WTC11 (cell line): Measurements from ENCODE around the gene SMTN. TPM values are rescaled to one million over a fixed set of nuclear protein-coding genes. Genes with fewer than 3 reads are reported as not detected.

Experiments
- ATAC-seq: fragments of 200-7000 bp; cut with Tn5 transposase; 2 replicates; pipeline ENCODE4 v1.10.0; 2021; ENCODE audit warnings: mild to moderate bottlenecking, moderate library complexity
- CTCF ChIA-PET: fragments of 300-600 bp; sonication (Branson Sonifier 250); formaldehyde crosslinking; loops from one replicate; lab custom pipeline; 2021; ENCODE audit warnings: antibody characterized with exemption; lab: Charles Lee
- POLR2A ChIA-PET: fragments of 350-600 bp; sonication (Branson Sonifier 250); formaldehyde crosslinking; loops from one replicate; lab custom pipeline; 2021; ENCODE audit warnings: antibody characterized with exemption; lab: Charles Lee
- DNase-seq: peaks from one replicate; pipeline ENCODE4 v3.0.0; 2021; ENCODE audit warnings: low spot score
- H3K27ac Mint-ChIP-seq: 2 replicates; pipeline ENCODE4 v1.8.0; 2021; ENCODE audit warnings: mixed read lengths
- H3K27me3 Mint-ChIP-seq: 2 replicates; pipeline ENCODE4 v1.8.0; 2021; ENCODE audit warnings: low read depth, mild to moderate bottlenecking, moderate library complexity, mixed read lengths
- H3K36me3 Mint-ChIP-seq: 2 replicates; pipeline ENCODE4 v1.8.0; 2021; ENCODE audit warnings: mixed read lengths
- H3K4me1 Mint-ChIP-seq: 2 replicates; pipeline ENCODE4 v1.8.0; 2022; ENCODE audit warnings: mixed read lengths
- H3K4me3 Mint-ChIP-seq: 2 replicates; pipeline ENCODE4 v1.8.0; 2021; ENCODE audit warnings: mild to moderate bottlenecking, moderate library complexity, mixed read lengths
- H3K9me3 Mint-ChIP-seq: 2 replicates; pipeline ENCODE4 v1.8.0; 2021; ENCODE audit warnings: mixed read lengths
- CREB1 ChIP-seq: sonication (generic); formaldehyde crosslinking; IDR thresholded peaks from 2 replicates; pipeline ENCODE4 v1.8.0; 2023; ENCODE audit warnings: mild to moderate bottlenecking, missing genetic modification reagents
- FOXP1 ChIP-seq: sonication (generic); formaldehyde crosslinking; IDR thresholded peaks from 2 replicates; pipeline ENCODE4 v1.8.0; 2022; ENCODE audit warnings: missing genetic modification reagents, mild to moderate bottlenecking, moderate library complexity, borderline replicate concordance
- JAZF1 ChIP-seq: fragments of 250-450 bp; sonication (Bioruptor Pico); IDR thresholded peaks from 2 replicates; pipeline ENCODE4 v1.9.0; 2021; ENCODE audit warnings: moderate library complexity, mild to moderate bottlenecking, inconsistent platforms
- KAT7 ChIP-seq: sonication (generic); formaldehyde crosslinking; IDR thresholded peaks from 2 replicates; pipeline ENCODE4 v1.8.1; 2023; ENCODE audit warnings: missing genetic modification reagents, mild to moderate bottlenecking, borderline replicate concordance
- NFE2L1 ChIP-seq: sonication (generic); formaldehyde crosslinking; IDR thresholded peaks from 2 replicates; pipeline ENCODE4 v1.8.1; 2023; ENCODE audit warnings: missing genetic modification reagents
- NR1H2 ChIP-seq: sonication (generic); formaldehyde crosslinking; IDR thresholded peaks from 2 replicates; pipeline ENCODE4 v1.9.0; 2021; ENCODE audit warnings: mild to moderate bottlenecking, moderate library complexity, missing genetic modification reagents
- NR3C1 ChIP-seq: sonication (generic); formaldehyde crosslinking; conservative IDR thresholded peaks from 2 replicates; pipeline ENCODE4 v1.8.1; 2023; ENCODE audit warnings: low read depth, mild to moderate bottlenecking, missing genetic modification reagents
- OVOL2 ChIP-seq: fragments of 250-450 bp; sonication (Bioruptor Pico); IDR thresholded peaks from 2 replicates; pipeline ENCODE4 v1.9.0; 2021; ENCODE audit warnings: mild to moderate bottlenecking, borderline replicate concordance
- SMAD3 ChIP-seq: sonication (generic); formaldehyde crosslinking; IDR thresholded peaks from 2 replicates; pipeline ENCODE4 v1.8.0; 2022; ENCODE audit warnings: missing genetic modification reagents, mild to moderate bottlenecking, borderline replicate concordance
- SP1 ChIP-seq: sonication (generic); formaldehyde crosslinking; conservative IDR thresholded peaks from 2 replicates; pipeline ENCODE4 v1.8.1; 2022; ENCODE audit warnings: missing genetic modification reagents
- ZNF138 ChIP-seq: sonication (generic); formaldehyde crosslinking; conservative IDR thresholded peaks from 2 replicates; pipeline ENCODE4 v1.8.1; 2022; ENCODE audit warnings: mild to moderate bottlenecking, moderate library complexity, missing genetic modification reagents
- ZNF423 ChIP-seq: fragments of 250-450 bp; sonication (Bioruptor Pico); IDR thresholded peaks from 2 replicates; pipeline ENCODE4 v2.1.2; 2022; ENCODE audit warnings: mild to moderate bottlenecking, moderate library complexity
- total RNA-seq: library from RNA; stranded (reverse); gene quantifications from 3 replicates; pipeline ENCODE4 v1.2.3, GENCODE V29; 2021
- TF ChIP-seq, protein P1 (sequence below): sonication (generic); formaldehyde crosslinking; IDR thresholded peaks from 2 replicates; pipeline ENCODE4 v1.8.1; 2022; ENCODE audit warnings: mild to moderate bottlenecking, moderate library complexity, missing genetic modification reagents
- TF ChIP-seq, protein P2 (sequence below): sonication (generic); formaldehyde crosslinking; IDR thresholded peaks from 2 replicates; pipeline ENCODE4 v1.8.1; 2023; ENCODE audit warnings: mild to moderate bottlenecking, missing genetic modification reagents, moderate library complexity
- TF ChIP-seq, protein P3 (sequence below): fragments of 250-450 bp; sonication (Bioruptor Pico); IDR thresholded peaks from 2 replicates; pipeline ENCODE4 v2.1.2; 2022; ENCODE audit warnings: mild to moderate bottlenecking, moderate library complexity
- TF ChIP-seq, protein P4 (sequence below): sonication (generic); formaldehyde crosslinking; IDR thresholded peaks from 2 replicates; pipeline ENCODE4 v1.8.1; 2022; ENCODE audit warnings: missing genetic modification reagents, borderline replicate concordance
- TF ChIP-seq, protein P5 (sequence below): sonication (generic); formaldehyde crosslinking; IDR thresholded peaks from 2 replicates; pipeline ENCODE4 v1.8.0; 2023; ENCODE audit warnings: missing genetic modification reagents, mild to moderate bottlenecking, borderline replicate concordance
- TF ChIP-seq, protein P6 (sequence below): sonication (generic); formaldehyde crosslinking; conservative IDR thresholded peaks from 2 replicates; pipeline ENCODE4 v1.8.1; 2023; ENCODE audit warnings: mild to moderate bottlenecking, low read depth, missing genetic modification reagents, moderate library complexity
- TF ChIP-seq, protein P7 (sequence below): fragments of 250-450 bp; sonication (Bioruptor Pico); conservative IDR thresholded peaks from 2 replicates; pipeline ENCODE4 v1.9.0; 2021; ENCODE audit warnings: mild to moderate bottlenecking
- TF ChIP-seq, protein P8 (sequence below): fragments of 250-450 bp; sonication (Bioruptor Pico); IDR thresholded peaks from 2 replicates; pipeline ENCODE4 v1.9.0; 2021; ENCODE audit warnings: moderate library complexity, mild to moderate bottlenecking, inconsistent platforms, borderline replicate concordance
- TF ChIP-seq, protein P9 (sequence below): sonication (generic); formaldehyde crosslinking; IDR thresholded peaks from 2 replicates; pipeline ENCODE4 v1.8.0; 2022; ENCODE audit warnings: mild to moderate bottlenecking, missing genetic modification reagents

Gene SMTN
- total RNA-seq, 1 experiment from 2014 or later = 34.5 TPM

DNA sequence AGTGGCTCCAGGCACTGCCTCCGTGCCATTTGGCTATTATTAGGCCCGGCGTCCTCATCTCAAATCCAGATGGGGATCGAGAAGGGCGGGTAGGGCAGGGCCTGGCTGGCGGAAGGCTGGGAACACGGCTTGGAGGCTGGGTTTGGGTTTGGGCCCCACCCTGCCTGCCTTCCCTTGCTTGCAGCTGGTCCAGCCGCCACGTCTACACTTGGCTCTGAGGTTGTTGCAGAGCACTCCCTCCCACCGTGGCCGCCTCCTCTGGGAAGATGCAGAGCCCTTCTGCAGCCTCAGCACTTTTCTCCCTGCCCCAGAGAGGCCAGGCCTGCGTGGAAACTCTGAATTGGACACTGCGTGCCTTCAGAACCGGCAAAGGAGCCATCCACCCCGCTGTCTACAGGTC is 5.2 kb upstream of the SMTN start (continued):
- TF ChIP-seq JAZF1 (CRISPR knock-in tag) (no peak), KAT7 (CRISPR knock-in tag) (no peak), CREB1 (CRISPR knock-in tag) (no peak), NR3C1 (CRISPR knock-in tag) (no peak), NR1H2 (no peak), FOXP1 (no peak)
- TF ChIP-seq, protein P1, sequence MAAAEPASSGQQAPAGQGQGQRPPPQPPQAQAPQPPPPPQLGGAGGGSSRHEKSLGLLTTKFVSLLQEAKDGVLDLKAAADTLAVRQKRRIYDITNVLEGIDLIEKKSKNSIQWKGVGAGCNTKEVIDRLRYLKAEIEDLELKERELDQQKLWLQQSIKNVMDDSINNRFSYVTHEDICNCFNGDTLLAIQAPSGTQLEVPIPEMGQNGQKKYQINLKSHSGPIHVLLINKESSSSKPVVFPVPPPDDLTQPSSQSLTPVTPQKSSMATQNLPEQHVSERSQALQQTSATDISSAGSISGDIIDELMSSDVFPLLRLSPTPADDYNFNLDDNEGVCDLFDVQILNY (CRISPR knock-in tag) = no peak
- TF ChIP-seq, protein P2, sequence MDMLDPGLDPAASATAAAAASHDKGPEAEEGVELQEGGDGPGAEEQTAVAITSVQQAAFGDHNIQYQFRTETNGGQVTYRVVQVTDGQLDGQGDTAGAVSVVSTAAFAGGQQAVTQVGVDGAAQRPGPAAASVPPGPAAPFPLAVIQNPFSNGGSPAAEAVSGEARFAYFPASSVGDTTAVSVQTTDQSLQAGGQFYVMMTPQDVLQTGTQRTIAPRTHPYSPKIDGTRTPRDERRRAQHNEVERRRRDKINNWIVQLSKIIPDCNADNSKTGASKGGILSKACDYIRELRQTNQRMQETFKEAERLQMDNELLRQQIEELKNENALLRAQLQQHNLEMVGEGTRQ (CRISPR knock-in tag) = no peak
- TF ChIP-seq, protein P3, sequence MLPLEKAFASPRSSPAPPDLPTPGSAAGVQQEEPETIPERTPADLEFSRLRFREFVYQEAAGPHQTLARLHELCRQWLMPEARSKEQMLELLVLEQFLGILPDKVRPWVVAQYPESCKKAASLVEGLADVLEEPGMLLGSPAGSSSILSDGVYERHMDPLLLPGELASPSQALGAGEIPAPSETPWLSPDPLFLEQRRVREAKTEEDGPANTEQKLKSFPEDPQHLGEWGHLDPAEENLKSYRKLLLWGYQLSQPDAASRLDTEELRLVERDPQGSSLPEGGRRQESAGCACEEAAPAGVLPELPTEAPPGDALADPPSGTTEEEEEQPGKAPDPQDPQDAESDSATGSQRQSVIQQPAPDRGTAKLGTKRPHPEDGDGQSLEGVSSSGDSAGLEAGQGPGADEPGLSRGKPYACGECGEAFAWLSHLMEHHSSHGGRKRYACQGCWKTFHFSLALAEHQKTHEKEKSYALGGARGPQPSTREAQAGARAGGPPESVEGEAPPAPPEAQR (CRISPR knock-in tag) = no peak
- TF ChIP-seq, all 79 proteins: peak for 0

DNA sequence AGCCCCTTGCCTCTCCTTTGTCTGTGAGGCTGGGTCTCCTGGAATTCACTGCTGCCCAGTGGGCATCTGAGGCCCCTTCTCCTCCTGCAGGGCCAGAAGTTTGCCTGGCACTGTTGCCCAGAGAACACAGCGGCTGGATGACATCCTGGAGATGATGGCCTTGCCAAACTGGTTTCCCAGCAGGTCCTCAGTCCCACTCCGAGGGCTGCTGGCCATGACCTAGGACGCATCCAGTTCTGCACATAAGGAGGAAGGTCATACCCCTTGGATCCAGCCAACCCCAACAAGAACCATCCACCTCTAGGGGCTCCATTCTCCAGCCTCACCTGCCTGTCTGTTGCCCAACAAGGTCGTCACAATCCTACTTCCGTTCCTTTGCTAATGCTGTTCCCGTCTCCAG is 3.4 kb upstream of the SMTN start:
- ChIA-PET CTCF (no interaction called here), POLR2A (no interaction called here)
- H3K27ac Mint-ChIP-seq = no peak overlapping the region
- TF ChIP-seq, protein P4, sequence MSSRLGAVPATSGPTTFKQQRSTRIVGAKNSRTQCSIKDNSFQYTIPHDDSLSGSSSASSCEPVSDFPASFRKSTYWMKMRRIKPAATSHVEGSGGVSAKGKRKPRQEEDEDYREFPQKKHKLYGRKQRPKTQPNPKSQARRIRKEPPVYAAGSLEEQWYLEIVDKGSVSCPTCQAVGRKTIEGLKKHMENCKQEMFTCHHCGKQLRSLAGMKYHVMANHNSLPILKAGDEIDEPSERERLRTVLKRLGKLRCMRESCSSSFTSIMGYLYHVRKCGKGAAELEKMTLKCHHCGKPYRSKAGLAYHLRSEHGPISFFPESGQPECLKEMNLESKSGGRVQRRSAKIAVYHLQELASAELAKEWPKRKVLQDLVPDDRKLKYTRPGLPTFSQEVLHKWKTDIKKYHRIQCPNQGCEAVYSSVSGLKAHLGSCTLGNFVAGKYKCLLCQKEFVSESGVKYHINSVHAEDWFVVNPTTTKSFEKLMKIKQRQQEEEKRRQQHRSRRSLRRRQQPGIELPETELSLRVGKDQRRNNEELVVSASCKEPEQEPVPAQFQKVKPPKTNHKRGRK (CRISPR knock-in tag) = no peak
- TF ChIP-seq, protein P5, sequence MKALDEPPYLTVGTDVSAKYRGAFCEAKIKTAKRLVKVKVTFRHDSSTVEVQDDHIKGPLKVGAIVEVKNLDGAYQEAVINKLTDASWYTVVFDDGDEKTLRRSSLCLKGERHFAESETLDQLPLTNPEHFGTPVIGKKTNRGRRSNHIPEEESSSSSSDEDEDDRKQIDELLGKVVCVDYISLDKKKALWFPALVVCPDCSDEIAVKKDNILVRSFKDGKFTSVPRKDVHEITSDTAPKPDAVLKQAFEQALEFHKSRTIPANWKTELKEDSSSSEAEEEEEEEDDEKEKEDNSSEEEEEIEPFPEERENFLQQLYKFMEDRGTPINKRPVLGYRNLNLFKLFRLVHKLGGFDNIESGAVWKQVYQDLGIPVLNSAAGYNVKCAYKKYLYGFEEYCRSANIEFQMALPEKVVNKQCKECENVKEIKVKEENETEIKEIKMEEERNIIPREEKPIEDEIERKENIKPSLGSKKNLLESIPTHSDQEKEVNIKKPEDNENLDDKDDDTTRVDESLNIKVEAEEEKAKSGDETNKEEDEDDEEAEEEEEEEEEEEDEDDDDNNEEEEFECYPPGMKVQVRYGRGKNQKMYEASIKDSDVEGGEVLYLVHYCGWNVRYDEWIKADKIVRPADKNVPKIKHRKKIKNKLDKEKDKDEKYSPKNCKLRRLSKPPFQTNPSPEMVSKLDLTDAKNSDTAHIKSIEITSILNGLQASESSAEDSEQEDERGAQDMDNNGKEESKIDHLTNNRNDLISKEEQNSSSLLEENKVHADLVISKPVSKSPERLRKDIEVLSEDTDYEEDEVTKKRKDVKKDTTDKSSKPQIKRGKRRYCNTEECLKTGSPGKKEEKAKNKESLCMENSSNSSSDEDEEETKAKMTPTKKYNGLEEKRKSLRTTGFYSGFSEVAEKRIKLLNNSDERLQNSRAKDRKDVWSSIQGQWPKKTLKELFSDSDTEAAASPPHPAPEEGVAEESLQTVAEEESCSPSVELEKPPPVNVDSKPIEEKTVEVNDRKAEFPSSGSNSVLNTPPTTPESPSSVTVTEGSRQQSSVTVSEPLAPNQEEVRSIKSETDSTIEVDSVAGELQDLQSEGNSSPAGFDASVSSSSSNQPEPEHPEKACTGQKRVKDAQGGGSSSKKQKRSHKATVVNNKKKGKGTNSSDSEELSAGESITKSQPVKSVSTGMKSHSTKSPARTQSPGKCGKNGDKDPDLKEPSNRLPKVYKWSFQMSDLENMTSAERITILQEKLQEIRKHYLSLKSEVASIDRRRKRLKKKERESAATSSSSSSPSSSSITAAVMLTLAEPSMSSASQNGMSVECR (CRISPR knock-in tag) = no peak
- TF ChIP-seq SMAD3 (CRISPR knock-in tag) (no peak), ZNF423 (CRISPR knock-in tag) (no peak), ZNF138 (CRISPR knock-in tag) (no peak), NFE2L1 (no peak), OVOL2 (CRISPR knock-in tag) (no peak), SP1 (no peak)
- TF ChIP-seq, protein P6, sequence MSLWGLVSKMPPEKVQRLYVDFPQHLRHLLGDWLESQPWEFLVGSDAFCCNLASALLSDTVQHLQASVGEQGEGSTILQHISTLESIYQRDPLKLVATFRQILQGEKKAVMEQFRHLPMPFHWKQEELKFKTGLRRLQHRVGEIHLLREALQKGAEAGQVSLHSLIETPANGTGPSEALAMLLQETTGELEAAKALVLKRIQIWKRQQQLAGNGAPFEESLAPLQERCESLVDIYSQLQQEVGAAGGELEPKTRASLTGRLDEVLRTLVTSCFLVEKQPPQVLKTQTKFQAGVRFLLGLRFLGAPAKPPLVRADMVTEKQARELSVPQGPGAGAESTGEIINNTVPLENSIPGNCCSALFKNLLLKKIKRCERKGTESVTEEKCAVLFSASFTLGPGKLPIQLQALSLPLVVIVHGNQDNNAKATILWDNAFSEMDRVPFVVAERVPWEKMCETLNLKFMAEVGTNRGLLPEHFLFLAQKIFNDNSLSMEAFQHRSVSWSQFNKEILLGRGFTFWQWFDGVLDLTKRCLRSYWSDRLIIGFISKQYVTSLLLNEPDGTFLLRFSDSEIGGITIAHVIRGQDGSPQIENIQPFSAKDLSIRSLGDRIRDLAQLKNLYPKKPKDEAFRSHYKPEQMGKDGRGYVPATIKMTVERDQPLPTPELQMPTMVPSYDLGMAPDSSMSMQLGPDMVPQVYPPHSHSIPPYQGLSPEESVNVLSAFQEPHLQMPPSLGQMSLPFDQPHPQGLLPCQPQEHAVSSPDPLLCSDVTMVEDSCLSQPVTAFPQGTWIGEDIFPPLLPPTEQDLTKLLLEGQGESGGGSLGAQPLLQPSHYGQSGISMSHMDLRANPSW = no peak
- TF ChIP-seq, protein P7, sequence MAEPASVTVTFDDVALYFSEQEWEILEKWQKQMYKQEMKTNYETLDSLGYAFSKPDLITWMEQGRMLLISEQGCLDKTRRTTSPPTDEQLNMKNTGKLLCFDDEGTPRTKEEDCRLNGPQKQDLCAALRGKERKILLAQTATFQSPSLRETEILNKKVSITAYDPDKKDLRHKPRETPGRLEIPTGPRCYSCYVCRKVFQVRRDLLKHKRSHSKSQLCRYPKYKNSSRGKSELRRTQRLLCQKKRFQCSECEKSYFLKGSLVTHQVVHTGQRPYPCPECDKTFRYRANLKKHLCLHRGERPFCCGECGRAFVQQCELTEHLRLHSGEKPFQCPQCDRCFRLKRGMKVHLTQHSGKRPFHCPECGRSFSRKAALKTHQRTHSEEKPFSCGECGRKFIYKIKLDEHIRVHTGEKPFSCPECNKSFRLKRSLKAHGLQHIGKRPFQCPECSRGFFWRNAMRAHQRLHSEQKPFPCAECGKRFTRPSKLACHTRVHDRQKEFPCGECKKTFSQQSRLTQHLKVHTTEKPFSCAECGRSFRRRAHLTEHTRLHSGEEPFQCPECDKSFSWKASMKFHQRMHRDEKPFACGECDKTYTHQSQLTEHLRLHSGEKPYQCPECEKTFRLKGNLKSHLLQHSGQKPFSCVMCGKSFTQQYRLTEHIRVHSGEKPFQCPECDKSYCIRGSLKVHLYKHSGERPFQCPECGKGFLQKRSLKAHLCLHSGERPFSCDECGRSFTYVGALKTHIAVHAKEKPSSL (CRISPR knock-in tag) = no peak
- TF ChIP-seq, protein P8, sequence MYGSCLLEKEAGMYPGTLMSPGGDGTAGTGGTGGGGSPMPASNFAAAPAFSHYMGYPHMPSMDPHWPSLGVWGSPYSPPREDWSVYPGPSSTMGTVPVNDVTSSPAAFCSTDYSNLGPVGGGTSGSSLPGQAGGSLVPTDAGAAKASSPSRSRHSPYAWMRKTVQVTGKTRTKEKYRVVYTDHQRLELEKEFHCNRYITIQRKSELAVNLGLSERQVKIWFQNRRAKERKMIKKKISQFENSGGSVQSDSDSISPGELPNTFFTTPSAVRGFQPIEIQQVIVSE (CRISPR knock-in tag) = no peak
- TF ChIP-seq, protein P9, sequence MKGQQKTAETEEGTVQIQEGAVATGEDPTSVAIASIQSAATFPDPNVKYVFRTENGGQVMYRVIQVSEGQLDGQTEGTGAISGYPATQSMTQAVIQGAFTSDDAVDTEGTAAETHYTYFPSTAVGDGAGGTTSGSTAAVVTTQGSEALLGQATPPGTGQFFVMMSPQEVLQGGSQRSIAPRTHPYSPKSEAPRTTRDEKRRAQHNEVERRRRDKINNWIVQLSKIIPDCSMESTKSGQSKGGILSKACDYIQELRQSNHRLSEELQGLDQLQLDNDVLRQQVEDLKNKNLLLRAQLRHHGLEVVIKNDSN (CRISPR knock-in tag) = no peak

More for the DNA sequence above, 3.4 kb upstream of the SMTN start:
- H3K4me3 Mint-ChIP-seq = no peak overlapping the region
- no peaks in the 10 kb centered on the region for H3K9me3 Mint-ChIP-seq
- H3K36me3 Mint-ChIP-seq = no peaks in the 10 kb centered on the region
- peaks cover 23% of the 10 kb centered on the region for H3K4me1 Mint-ChIP-seq
- DNase-seq = no peak
- H3K27me3 Mint-ChIP-seq = peaks cover 11% of the 10 kb centered on the region
- ATAC-seq = no peak
